HepG2 (cell line): ENCODE measurements around the gene CPT1C. TPM values are rescaled to one million over a fixed set of nuclear protein-coding genes. Genes with fewer than 3 reads are reported as not detected.

ENCODE experiments used
- ARNT2 ChIP-seq: sonication (generic); formaldehyde crosslinking; IDR thresholded peaks from 2 replicates; pipeline ENCODE4 v1.8.0; 2022; ENCODE audit warnings: mild to moderate bottlenecking, low read depth, missing genetic modification reagents, moderate library complexity
- BORCS8-MEF2B ChIP-seq: sonication (generic); formaldehyde crosslinking; IDR thresholded peaks from 2 replicates; pipeline ENCODE4 v1.8.0; 2022; ENCODE audit warnings: mild to moderate bottlenecking, missing genetic modification reagents
- CBFB ChIP-seq: sonication (generic); formaldehyde crosslinking; IDR thresholded peaks from 2 replicates; pipeline ENCODE4 v1.4.0; 2020; ENCODE audit warnings: missing genetic modification reagents
- EZH2 ChIP-seq: conservative IDR thresholded peaks from 2 replicates; pipeline ENCODE4 v1.6.1; 2012; ENCODE audit warnings: mild to moderate bottlenecking, low read depth, low read length, moderate library complexity
- FOSL2 ChIP-seq: sonication (generic); formaldehyde crosslinking; IDR thresholded peaks from 2 replicates; pipeline ENCODE4 v1.4.0; 2020; ENCODE audit warnings: missing genetic modification reagents
- GZF1 ChIP-seq: sonication (generic); formaldehyde crosslinking; IDR thresholded peaks from 2 replicates; pipeline ENCODE4 v1.5.1; 2020; ENCODE audit warnings: mild to moderate bottlenecking, missing genetic modification reagents
- IRX3 ChIP-seq: sonication (generic); formaldehyde crosslinking; IDR thresholded peaks from 2 replicates; pipeline ENCODE4 v1.8.1; 2023; ENCODE audit warnings: mild to moderate bottlenecking, low read depth, missing genetic modification reagents, borderline replicate concordance
- ISL2 ChIP-seq: sonication (generic); formaldehyde crosslinking; IDR thresholded peaks from 2 replicates; pipeline ENCODE4 v1.5.0; 2020; ENCODE audit warnings: missing genetic modification reagents
- NONO ChIP-seq, 2 experiments: fragments of 450-650 bp in 1 of 2; sonication (generic) in 1 of 2; formaldehyde crosslinking in 1 of 2; IDR thresholded peaks in 1 of 2; conservative IDR thresholded peaks in 1 of 2; 2 replicates each; pipeline versions ENCODE4 v1.6.1 to v1.8.0; 2017 to 2022; ENCODE audit warnings: mild to moderate bottlenecking in 1 of 2, missing genetic modification reagents in 1 of 2, moderate library complexity in 1 of 2
- PHF20 ChIP-seq: sonication (generic); formaldehyde crosslinking; IDR thresholded peaks from 2 replicates; pipeline ENCODE4 v1.5.0; 2020; ENCODE audit warnings: mild to moderate bottlenecking, missing genetic modification reagents
- SMC3 ChIP-seq: IDR thresholded peaks from 2 replicates; pipeline ENCODE4 v1.6.1; 2011; ENCODE audit warnings: low read length, improper control_type of control experiment
- THAP7 ChIP-seq: sonication (generic); formaldehyde crosslinking; IDR thresholded peaks from 2 replicates; pipeline ENCODE4 v1.8.1; 2023; ENCODE audit warnings: mild to moderate bottlenecking, missing genetic modification reagents
- ZFP91 ChIP-seq: sonication (generic); formaldehyde crosslinking; IDR thresholded peaks from 2 replicates; pipeline ENCODE4 v1.9.0; 2022; ENCODE audit warnings: missing genetic modification reagents, mild to moderate bottlenecking, borderline replicate concordance
- ZNF292 ChIP-seq: sonication (generic); formaldehyde crosslinking; IDR thresholded peaks from 2 replicates; pipeline ENCODE4 v1.8.1; 2022; ENCODE audit warnings: mild to moderate bottlenecking, low read depth, missing genetic modification reagents, borderline replicate concordance
- ZNF362 ChIP-seq: sonication (generic); formaldehyde crosslinking; IDR thresholded peaks from 2 replicates; pipeline ENCODE4 v1.4.0; 2020; ENCODE audit warnings: missing genetic modification reagents, mild to moderate bottlenecking, borderline replicate concordance
- ZNF446 ChIP-seq: sonication (generic); formaldehyde crosslinking; IDR thresholded peaks from 2 replicates; pipeline ENCODE4 v1.5.0; 2020; ENCODE audit warnings: mild to moderate bottlenecking, missing genetic modification reagents
- ZNF496 ChIP-seq: sonication (generic); formaldehyde crosslinking; IDR thresholded peaks from 2 replicates; pipeline ENCODE4 v1.8.1; 2023; ENCODE audit warnings: mild to moderate bottlenecking, moderate library complexity, missing genetic modification reagents; ENCODE audit not compliant: insufficient replicate concordance
- ZNF546 ChIP-seq: sonication (generic); formaldehyde crosslinking; conservative IDR thresholded peaks from 2 replicates; pipeline ENCODE4 v1.8.1; 2023; ENCODE audit warnings: mild to moderate bottlenecking, missing genetic modification reagents
- ZNF552 ChIP-seq: sonication (generic); formaldehyde crosslinking; IDR thresholded peaks from 2 replicates; pipeline ENCODE4 v1.9.0; 2022; ENCODE audit warnings: missing genetic modification reagents, mild to moderate bottlenecking, borderline replicate concordance
- ZNF607 ChIP-seq: sonication (generic); formaldehyde crosslinking; IDR thresholded peaks from 2 replicates; pipeline ENCODE4 v1.5.1; 2020; ENCODE audit warnings: missing genetic modification reagents, mild to moderate bottlenecking, borderline replicate concordance
- ZSCAN12 ChIP-seq: sonication (generic); formaldehyde crosslinking; IDR thresholded peaks from 2 replicates; pipeline ENCODE4 v1.9.0; 2021; ENCODE audit warnings: mild to moderate bottlenecking, missing genetic modification reagents
- polyA plus RNA-seq, 8 experiments: library from polyadenylated mRNA; depleted of rRNA in 3 of 8; stranded (reverse) in 7 of 8; unstranded in 1 of 8; fragments of >200 nt; fragmentation: Illumina TruSeq in 4 of 8; extraction: Trizol in 4 of 8; gene quantifications; 2 replicates each; pipeline versions ENCODE4 v1.2.1 to v1.2.3, GENCODE V29; 2011 to 2016; ENCODE audit warnings: low read depth in 4 of 8, missing spikeins in 1 of 8, mixed read lengths in 1 of 8; ENCODE audit not compliant: insufficient read depth in 1 of 8
- total RNA-seq, 5 experiments: library from RNA; depleted of rRNA; stranded (reverse); fragments of >200 nt; fragmentation: Illumina TruSeq; extraction: Trizol; gene quantifications; 2 replicates each; pipeline ENCODE4 v1.2.3, GENCODE V29; 2016; ENCODE audit warnings: low read depth in 1 of 5
- TF ChIP-seq, protein P1 (sequence below): sonication (generic); formaldehyde crosslinking; conservative IDR thresholded peaks from 2 replicates; pipeline ENCODE4 v1.5.0; 2020; ENCODE audit warnings: missing genetic modification reagents
- TF ChIP-seq, protein P2 (sequence below): sonication (generic); formaldehyde crosslinking; IDR thresholded peaks from 2 replicates; pipeline ENCODE4 v1.8.0; 2022; ENCODE audit warnings: mild to moderate bottlenecking, missing genetic modification reagents, moderate library complexity

Gene CPT1C
- total and polyA plus RNA-seq, 2 of the 13 experiments (the other 11 are each of a cell fraction or from before 2014, with no cell fraction given) = 0.18 TPM; not detected in 1

DNA sequence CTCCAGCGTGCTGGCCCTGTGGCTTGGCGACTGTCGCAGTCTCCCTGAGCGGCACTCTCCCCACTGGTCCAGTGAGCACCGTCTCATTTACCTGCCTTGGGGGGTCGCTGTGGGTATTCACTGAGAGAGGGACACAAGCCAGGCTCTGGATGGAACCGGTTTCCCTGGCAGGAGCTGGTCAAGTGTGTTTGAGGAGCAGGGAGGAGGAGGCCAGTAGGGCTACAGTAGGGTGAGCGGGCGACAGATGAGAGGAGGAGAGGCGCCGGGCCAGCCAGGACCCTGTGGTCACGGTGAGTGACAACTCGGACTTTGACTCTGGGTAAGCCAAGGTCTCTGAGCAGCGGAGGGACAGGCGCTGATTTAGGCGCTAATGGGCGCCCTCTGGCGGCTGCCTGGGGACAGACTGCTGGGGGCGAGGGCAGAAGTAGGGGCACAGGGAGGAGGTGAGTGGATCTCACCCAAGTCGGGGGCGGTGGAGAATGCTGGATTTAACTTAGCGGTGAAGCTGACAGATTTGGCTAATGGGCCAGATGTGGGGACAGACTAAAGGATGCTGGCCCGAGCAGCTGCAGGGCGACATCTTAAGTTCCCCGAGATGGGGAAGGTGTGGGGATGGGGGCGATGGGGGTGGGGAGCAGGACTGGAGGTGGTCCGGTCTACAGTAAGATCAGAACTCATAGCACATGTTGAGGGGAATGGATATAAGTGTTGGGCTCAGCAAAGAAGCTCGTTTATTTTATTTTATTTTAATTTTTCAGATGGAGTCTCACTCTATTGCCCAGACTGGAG, 18.6 kb upstream of the CPT1C start (continued):
- TF ChIP-seq, protein P1, sequence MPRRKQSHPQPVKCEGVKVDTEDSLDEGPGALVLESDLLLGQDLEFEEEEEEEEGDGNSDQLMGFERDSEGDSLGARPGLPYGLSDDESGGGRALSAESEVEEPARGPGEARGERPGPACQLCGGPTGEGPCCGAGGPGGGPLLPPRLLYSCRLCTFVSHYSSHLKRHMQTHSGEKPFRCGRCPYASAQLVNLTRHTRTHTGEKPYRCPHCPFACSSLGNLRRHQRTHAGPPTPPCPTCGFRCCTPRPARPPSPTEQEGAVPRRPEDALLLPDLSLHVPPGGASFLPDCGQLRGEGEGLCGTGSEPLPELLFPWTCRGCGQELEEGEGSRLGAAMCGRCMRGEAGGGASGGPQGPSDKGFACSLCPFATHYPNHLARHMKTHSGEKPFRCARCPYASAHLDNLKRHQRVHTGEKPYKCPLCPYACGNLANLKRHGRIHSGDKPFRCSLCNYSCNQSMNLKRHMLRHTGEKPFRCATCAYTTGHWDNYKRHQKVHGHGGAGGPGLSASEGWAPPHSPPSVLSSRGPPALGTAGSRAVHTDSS = no peak
- TF ChIP-seq PHF20 (CRISPR knock-in tag) (no peak; the same call in 1 of the 2 replicates), SMC3 (peak; percentile 55; the same call in 1 of the 2 replicates), ZNF552 (no peak), ISL2 (CRISPR knock-in tag) (peak; percentile 61), THAP7 (CRISPR knock-in tag) (no peak), NONO (IDR thresholded peaks at IDR 0.05) (no peak), NONO (CRISPR knock-in tag; conservative IDR thresholded peaks at IDR 0.05) (peak; percentile 85), ZSCAN12 (CRISPR knock-in tag) (no peak), CBFB (CRISPR knock-in tag) (peak; percentile 88), ZNF607 (0 out of 2 replicates have a peak, but pooled peaks have one; percentile 57), IRX3 (CRISPR knock-in tag) (no peak), FOSL2 (CRISPR knock-in tag) (peak; percentile 43; the same call in 1 of the 2 replicates), GZF1 (CRISPR knock-in tag) (no peak), ARNT2 (no peak), ZNF496 (no peak), ZNF292 (no peak), ZFP91 (peak; percentile 75; the same call in 1 of the 2 replicates), EZH2 (no peak), ZNF546 (no peak), ZNF362 (CRISPR knock-in tag) (peak; percentile 48; the same call in 1 of the 2 replicates), ZNF446 (CRISPR knock-in tag) (no peak), BORCS8-MEF2B (peak; percentile 48; the same call in 1 of the 2 replicates)
- TF ChIP-seq, protein P2, sequence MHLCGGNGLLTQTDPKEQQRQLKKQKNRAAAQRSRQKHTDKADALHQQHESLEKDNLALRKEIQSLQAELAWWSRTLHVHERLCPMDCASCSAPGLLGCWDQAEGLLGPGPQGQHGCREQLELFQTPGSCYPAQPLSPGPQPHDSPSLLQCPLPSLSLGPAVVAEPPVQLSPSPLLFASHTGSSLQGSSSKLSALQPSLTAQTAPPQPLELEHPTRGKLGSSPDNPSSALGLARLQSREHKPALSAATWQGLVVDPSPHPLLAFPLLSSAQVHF (CRISPR knock-in tag) = no peak
